HG03139 (cell line): ENCODE results near the gene YDJC.
"Not testable (repeated sequence)": the region's sequence is repeated elsewhere in the genome, so short reads cannot be mapped to it uniquely, and the experiment has no call there.

ENCODE experiments used
- ATAC-seq: cut with Tn5 transposase; IDR thresholded peaks from one replicate; pipeline ENCODE4 v1.9.1; 2021; ENCODE audit not compliant: unreplicated experiment

The YDJC gene

DNA sequence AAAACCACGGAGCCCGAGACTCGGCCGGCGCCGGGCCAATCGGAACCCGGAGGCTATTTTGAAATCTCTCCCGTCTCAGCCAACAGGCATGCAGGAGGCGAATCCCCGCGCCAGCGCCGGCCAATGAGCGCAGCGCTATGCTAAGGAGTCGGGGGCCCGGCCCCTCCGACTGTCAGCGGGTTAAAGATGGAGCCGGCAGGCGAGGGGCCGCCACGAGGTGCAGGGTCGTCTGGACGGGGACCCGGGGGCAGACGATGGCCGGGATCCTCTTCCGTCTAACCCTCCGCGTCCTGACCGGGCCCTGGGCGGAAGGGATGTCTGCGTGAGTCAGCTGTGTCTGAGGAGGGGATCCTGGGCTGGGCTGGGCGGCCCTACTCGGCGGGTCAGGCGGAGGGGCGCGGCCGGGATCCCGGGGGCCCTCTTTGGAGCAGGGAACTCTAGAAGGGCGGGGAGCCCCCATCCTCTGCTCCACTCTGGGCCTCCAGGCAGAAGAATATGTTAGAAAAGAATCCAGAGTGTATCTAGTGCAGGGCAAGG, 22.3 kb upstream of the YDJC start:
- peak; percentile 84 for ATAC-seq

GRCh38 chr22:21651521-21652009, 21.7 kb upstream of the YDJC start:
- ATAC-seq = peak; percentile 10

GRCh38 chr22:21650823-21651520, 21.1 kb upstream of the YDJC start:
- ATAC-seq = no peak

DNA sequence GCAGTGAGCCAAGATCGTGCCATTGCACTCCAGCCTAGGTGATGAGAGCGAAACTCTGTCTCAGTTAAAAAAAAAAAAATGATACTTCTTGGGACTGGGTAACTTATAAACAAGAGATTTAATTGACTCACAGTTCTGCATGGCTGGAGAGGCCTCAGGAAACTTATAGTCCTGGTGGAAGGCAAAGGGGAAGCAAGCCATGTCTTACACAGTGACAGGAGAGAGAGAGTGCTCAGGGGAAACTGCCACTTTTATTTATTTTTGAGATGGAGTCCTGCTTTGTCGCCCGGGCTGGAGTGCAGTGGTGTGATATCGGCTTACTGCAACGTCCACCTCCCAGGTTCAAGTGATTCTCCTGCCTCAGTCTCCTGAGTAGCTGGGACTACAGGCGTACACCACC, 20.5 kb upstream of the YDJC start:
- ATAC-seq = no peak

DNA sequence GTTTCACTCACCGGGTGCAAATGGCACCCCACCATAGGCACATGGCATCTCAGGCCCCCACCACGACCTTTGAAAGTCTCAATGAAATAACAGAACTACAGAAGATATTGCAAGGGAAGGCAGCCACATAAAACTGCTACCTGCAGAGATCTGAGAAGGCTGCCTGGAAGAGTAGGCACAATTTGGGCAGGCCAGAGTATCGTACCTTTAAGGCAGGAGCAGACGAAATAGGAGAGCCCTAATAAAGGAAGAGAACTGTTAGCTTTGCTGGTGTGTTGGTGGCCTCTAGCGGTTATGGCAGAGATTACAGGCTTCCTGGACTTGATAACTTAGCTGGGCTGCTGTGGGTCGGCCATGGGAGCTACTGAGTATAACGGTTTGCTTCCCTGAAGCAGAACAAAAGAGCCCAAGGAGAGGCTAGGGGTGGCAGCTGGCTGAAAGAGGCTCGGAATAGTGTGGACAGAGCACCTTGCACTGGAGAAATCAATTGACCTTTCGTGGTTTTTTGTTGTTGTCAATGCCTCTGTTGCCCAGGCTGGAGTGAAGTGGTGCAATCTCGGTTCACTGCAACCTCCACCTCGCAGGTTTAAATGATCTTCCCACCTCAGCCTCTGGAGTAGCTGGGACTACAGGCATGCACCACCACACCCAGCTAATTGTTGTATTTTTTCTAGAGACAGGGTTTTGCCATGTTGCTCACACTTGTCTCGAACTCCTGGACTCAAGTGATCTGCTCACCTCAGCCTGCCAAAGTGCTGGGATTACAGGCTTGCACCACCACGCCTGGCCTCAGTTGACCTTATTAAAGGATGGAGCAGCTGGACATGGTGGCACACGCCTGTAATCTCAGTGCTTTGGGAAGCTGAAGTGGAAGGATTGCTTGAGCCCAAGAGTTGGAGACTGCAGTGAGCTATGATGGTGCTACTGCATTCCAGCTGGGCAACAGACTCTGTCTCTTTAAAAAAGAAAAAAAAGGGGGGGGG, 17.1 kb upstream of the YDJC start:
- ATAC-seq = no peak

DNA sequence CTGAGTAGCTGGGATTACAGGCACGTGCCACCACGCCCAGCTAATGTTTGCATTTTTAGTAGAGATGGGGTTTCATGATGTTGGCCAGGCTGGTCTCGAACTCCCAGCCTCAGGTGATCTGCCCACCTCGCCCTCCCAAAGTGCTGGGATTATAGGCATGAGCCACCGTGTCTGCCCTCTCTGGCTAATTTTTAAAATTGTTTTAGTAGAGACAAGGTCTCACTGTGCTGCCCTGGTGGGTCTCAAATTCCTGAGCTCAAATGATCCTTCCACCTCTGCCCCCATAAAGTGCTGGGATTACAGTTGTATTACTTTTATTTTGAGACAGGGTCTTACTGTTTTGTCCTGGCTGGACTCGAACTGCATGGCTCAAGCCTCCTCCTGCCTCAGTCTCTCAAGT, 15.7 kb upstream of the YDJC start:
- ATAC-seq = not testable (repeated sequence)

GRCh38 chr22:21643533-21644357, 13.9 kb upstream of the YDJC start:
- ATAC-seq = no peak

- no peak for ATAC-seq
These were observed 13.0 kb upstream of the YDJC start for GRCh38 chr22:21642584-21643448.

- peak; percentile 91 for ATAC-seq
These were observed 12.2 kb upstream of the YDJC start, which contains the start of gene SDF2L1 for GRCh38 chr22:21641789-21642583. Gene SDF2L1, plus strand, starts transcription at chr22:21642302. Its CDS starts 35 bp downstream, at chr22:21642337.

DNA sequence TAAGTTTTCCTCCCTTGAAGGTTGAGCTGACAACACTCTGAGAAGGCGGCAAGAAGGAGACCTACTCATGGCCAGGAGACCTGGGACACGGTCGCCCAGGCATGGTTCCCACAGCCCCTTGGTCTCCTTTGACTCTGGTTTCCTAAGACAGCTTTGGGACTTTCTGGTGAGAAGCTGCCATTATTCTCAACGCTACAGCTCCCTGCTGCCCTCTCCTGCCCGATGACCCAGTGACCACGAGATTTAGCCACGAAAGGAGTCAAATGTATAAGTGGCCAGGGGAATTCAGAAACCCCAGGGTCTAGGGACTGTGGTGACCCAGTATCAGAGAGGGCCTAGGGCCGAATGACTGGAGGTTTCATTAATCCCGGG, 11.6 kb upstream of the YDJC start:
- no peak for ATAC-seq

- no peak for ATAC-seq
These were observed 11.0 kb upstream of the YDJC start for GRCh38 chr22:21640810-21641209.

GRCh38 chr22:21639359-21639758, 9.5 kb upstream of the YDJC start:
- no peak for ATAC-seq

DNA sequence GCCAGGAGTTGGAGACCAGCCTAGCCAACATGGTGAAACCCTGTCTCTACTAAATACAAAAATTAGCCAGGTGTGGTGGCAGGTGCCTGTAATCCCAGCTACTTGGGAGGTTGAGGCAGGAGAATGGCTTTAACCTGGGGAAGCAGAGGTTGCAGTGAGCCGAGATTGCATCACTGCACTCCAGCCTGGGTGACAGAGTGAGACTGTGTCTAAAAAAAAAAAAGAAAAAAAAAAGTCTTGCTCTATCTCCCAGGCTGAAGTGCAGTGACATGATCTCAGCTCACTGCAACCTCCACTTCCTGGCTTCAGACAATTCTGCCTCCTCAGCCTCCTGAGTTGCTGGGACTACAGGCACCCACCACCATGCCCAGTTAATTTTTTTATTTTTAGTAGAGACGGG, 7.6 kb upstream of the YDJC start:
- ATAC-seq = not testable (repeated sequence)

DNA sequence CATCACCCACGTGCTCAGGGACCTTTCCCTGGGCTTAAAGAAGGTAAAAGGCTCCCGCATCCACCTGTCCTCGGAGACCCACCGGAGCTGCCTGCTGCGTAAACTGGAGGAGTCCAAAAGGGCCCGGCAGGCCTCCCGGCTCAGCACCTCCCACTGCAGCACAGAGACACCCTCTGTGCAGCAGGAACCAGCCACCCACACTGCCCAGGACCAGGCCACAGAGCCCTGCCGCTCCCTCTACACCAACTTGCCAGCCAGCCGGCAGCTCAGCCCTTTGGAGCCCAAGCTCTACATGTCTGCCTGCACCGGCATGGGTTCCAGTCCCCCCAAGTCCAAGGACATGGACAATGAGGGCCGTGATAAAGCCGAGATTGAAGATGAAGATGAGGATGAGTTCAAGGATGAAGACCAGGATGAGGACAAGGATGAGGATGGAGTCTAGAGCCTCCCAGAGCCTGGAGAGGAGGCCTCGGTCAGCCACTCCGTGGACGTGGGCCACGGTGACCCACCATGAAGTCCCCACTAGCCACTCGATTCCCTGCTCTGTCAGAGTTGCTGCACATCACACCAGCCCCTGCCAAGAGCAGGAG, 6.9 kb upstream of the YDJC start:
- ATAC-seq = no peak

GRCh38 chr22:21635771-21636510, 6.1 kb upstream of the YDJC start:
- no peak for ATAC-seq

DNA sequence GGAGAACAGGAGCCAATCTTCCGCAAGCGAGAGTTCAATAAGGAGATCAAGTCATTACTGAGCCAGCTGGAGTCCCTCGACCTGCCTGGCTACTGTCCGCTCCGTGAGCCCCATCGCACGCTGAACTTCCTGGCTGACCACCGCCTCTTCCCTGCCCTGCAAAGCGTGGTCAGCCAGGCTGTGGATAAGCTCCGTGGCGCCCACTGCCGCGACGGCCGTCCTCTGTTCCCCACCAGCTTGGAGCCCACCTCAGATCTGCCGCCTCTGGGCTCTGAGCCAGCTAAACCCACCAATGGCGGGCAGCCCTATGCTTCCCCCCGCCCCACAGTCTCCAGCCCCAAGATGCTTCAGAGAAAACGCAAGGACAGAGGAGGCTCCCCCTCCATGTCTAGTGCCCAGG, 5.0 kb upstream of the YDJC start:
- no peak for ATAC-seq

GRCh38 chr22:21634081-21634480, 4.3 kb upstream of the YDJC start:
- no peak for ATAC-seq

GRCh38 chr22:21633481-21633880, 3.7 kb upstream of the YDJC start:
- no peak for ATAC-seq
